Fibroblast of lung (primary cell): Measurements from ENCODE around the gene COX4I1. TPM values are rescaled to one million over a fixed set of nuclear protein-coding genes. Genes with fewer than 3 reads are reported as not detected.

ENCODE experiments used
- DNase-seq, 2 donors: peaks; one replicate each; pipeline versions ENCODE4 v3.0.0 to v3.0.0-alpha.2; 2010; ENCODE audit warnings: low read depth in 2 of 2
- H2AFZ ChIP-seq: 2 replicates; pipeline ENCODE4 v1.5.1; 2012; ENCODE audit warnings: low read length, control low read depth, inconsistent platforms
- H3K27ac ChIP-seq: 2 replicates; pipeline ENCODE4 v1.5.1; 2011; ENCODE audit warnings: low read length, control low read depth; ENCODE audit not compliant: insufficient read depth
- H3K27me3 ChIP-seq: 2 replicates; pipeline ENCODE4 v1.5.1; 2011; ENCODE audit warnings: mild to moderate bottlenecking, low read length; ENCODE audit not compliant: control insufficient read depth, insufficient read depth
- H3K36me3 ChIP-seq: 2 replicates; pipeline ENCODE4 v1.5.1; 2011; ENCODE audit warnings: low read length; ENCODE audit not compliant: control insufficient read depth, insufficient read depth
- H3K4me1 ChIP-seq: 2 replicates; pipeline ENCODE4 v1.5.1; 2011; ENCODE audit warnings: low read length; ENCODE audit not compliant: control insufficient read depth, insufficient read depth; ENCODE audit errors: extremely low read depth
- H3K4me2 ChIP-seq: 2 replicates; pipeline ENCODE4 v1.5.1; 2011; ENCODE audit warnings: low read length, control low read depth; ENCODE audit not compliant: insufficient read depth; ENCODE audit errors: extremely low read depth
- H3K4me3 ChIP-seq, 4 experiments: fragments of 200-600 bp in 1 of 4; sonication (generic) in 1 of 4; replicated peaks in 1 of 4; 2 replicates each; pipeline ENCODE4 v1.5.1; 2011 to 2016; ENCODE audit warnings: low read length in 4 of 4, low read depth in 3 of 4, mild to moderate bottlenecking in 3 of 4, control low read depth in 2 of 4, inconsistent platforms in 1 of 4, mixed read lengths in 1 of 4; ENCODE audit not compliant: insufficient read depth in 1 of 4; ENCODE audit errors: control extremely low read depth in 1 of 4
- H3K79me2 ChIP-seq: 2 replicates; pipeline ENCODE4 v1.5.1; 2012; ENCODE audit warnings: mild to moderate bottlenecking, low read length, inconsistent platforms; ENCODE audit not compliant: control insufficient read depth, insufficient read depth
- H3K9ac ChIP-seq: 2 replicates; pipeline ENCODE4 v1.5.1; 2011; ENCODE audit warnings: mild to moderate bottlenecking, low read length, control low read depth; ENCODE audit not compliant: insufficient read depth
- H3K9me3 ChIP-seq: 2 replicates; pipeline ENCODE4 v1.5.1; 2012; ENCODE audit warnings: low read depth, low read length; ENCODE audit not compliant: control insufficient read depth, insufficient read depth
- H4K20me1 ChIP-seq: 2 replicates; pipeline ENCODE4 v1.5.1; 2011; ENCODE audit warnings: low read length; ENCODE audit not compliant: control insufficient read depth, insufficient read depth; ENCODE audit errors: extremely low read depth
- EZH2 ChIP-seq: IDR thresholded peaks from 2 replicates; pipeline ENCODE4 v1.5.1; 2012; ENCODE audit warnings: low read length, control low read depth, mild to moderate bottlenecking; ENCODE audit errors: missing control alignments
- polyA plus RNA-seq, 2 donors: library from polyadenylated mRNA; depleted of rRNA in 1 of 2; stranded (reverse) in 1 of 2; unstranded in 1 of 2; fragments of >200 nt; gene quantifications; 2 replicates each; pipeline ENCODE4 v1.2.1, GENCODE V29; 2011 to 2012; ENCODE audit warnings: missing spikeins in 1 of 2
- total RNA-seq: library from RNA; depleted of rRNA; stranded (reverse); fragments of >200 nt; gene quantifications from 2 replicates; pipeline ENCODE4 v1.2.1, GENCODE V29; 2014
- TF ChIP-seq, protein P1 (sequence below), 2 donors: IDR thresholded peaks in 1 of 2; conservative IDR thresholded peaks in 1 of 2; 1 replicate in 1 of 2; 2 replicates in 1 of 2; pipeline ENCODE4 v1.5.1; 2011 to 2012; ENCODE audit warnings: low read length in 2 of 2, control low read depth in 1 of 2, inconsistent platforms in 1 of 2, low read depth in 1 of 2, mild to moderate bottlenecking in 1 of 2

COX4I1 gene
- total and polyA plus RNA-seq, 2 donors (not counting 1 experiment from before 2014, with no cell fraction given) = 442 to 653 TPM

GRCh38 chr16:85828166-85828565 is 28.7 kb downstream of the COX4I1 start:
- Histone ChIP-seq H3K79me2 (no peaks in the 10 kb centered on the region), H3K27me3 (no peaks in the 10 kb centered on the region), H3K36me3 (no peaks in the 10 kb centered on the region), H3K9ac (no peak overlapping the region), H3K4me3 (no peak overlapping the region), H3K27ac (no peak overlapping the region), H2AFZ (no peak overlapping the region), H3K4me2 (no peak overlapping the region), H4K20me1 (no peaks in the 10 kb centered on the region), H3K9me3 (no peaks in the 10 kb centered on the region), H3K4me1 (no peaks in the 10 kb centered on the region)
- no peak for TF ChIP-seq EZH2
- TF ChIP-seq, protein P1, sequence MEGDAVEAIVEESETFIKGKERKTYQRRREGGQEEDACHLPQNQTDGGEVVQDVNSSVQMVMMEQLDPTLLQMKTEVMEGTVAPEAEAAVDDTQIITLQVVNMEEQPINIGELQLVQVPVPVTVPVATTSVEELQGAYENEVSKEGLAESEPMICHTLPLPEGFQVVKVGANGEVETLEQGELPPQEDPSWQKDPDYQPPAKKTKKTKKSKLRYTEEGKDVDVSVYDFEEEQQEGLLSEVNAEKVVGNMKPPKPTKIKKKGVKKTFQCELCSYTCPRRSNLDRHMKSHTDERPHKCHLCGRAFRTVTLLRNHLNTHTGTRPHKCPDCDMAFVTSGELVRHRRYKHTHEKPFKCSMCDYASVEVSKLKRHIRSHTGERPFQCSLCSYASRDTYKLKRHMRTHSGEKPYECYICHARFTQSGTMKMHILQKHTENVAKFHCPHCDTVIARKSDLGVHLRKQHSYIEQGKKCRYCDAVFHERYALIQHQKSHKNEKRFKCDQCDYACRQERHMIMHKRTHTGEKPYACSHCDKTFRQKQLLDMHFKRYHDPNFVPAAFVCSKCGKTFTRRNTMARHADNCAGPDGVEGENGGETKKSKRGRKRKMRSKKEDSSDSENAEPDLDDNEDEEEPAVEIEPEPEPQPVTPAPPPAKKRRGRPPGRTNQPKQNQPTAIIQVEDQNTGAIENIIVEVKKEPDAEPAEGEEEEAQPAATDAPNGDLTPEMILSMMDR (conservative IDR thresholded peaks at IDR 0.05 in 1 of 2, IDR thresholded peaks at IDR 0.05 in 1 of 2; ENCODE audit: low read depth in 1 of 2, low read length in 2 of 2) = no peak
- DNase-seq = no peak

- no peaks in the 10 kb centered on the region for H3K4me1 ChIP-seq
- DNase-seq = no peak
- H4K20me1 ChIP-seq = no peaks in the 10 kb centered on the region
- no peaks in the 10 kb centered on the region for H3K9me3 ChIP-seq
- no peak overlapping the region for H3K4me2 ChIP-seq
- H3K27ac ChIP-seq = no peak overlapping the region
- TF ChIP-seq, protein P1 (conservative IDR thresholded peaks at IDR 0.05 in 1 of 2, IDR thresholded peaks at IDR 0.05 in 1 of 2; ENCODE audit: low read depth in 1 of 2, low read length in 2 of 2) = no peak
- no peak for TF ChIP-seq EZH2
- no peak overlapping the region for H3K4me3 ChIP-seq
- no peaks in the 10 kb centered on the region for H3K79me2 ChIP-seq
- H3K27me3 ChIP-seq = no peaks in the 10 kb centered on the region
- H3K9ac ChIP-seq = no peak overlapping the region
- no peak overlapping the region for H2AFZ ChIP-seq
- no peaks in the 10 kb centered on the region for H3K36me3 ChIP-seq
These were observed 29.8 kb downstream of the COX4I1 start for GRCh38 chr16:85829171-85829719.

GRCh38 chr16:85829751-85830445 is 30.4 kb downstream of the COX4I1 start:
- Histone ChIP-seq H3K79me2 (no peaks in the 10 kb centered on the region), H4K20me1 (no peaks in the 10 kb centered on the region), H3K4me3 (no peak overlapping the region), H3K27me3 (no peaks in the 10 kb centered on the region), H3K36me3 (no peaks in the 10 kb centered on the region), H3K4me2 (no peak overlapping the region), H3K27ac (no peak overlapping the region), H3K9me3 (no peaks in the 10 kb centered on the region), H2AFZ (no peak overlapping the region), H3K4me1 (no peaks in the 10 kb centered on the region), H3K9ac (no peak overlapping the region)
- TF ChIP-seq EZH2 = no peak
- TF ChIP-seq, protein P1 (conservative IDR thresholded peaks at IDR 0.05 in 1 of 2, IDR thresholded peaks at IDR 0.05 in 1 of 2; ENCODE audit: low read depth in 1 of 2, low read length in 2 of 2) = no peak
- DNase-seq = no peak
